ENCODE measurements around the gene PSTPIP2. TPM values are rescaled to one million over a fixed set of nuclear protein-coding genes. Genes with fewer than 3 reads are reported as not detected.
A peak's percentile ranks its signal among the peaks of the same experiment; 100 is the strongest.
"Not testable (repeated sequence)": the region's sequence is repeated elsewhere in the genome, so short reads cannot be mapped to it uniquely, and the experiment has no call there.

The PSTPIP2 gene
- total and polyA plus RNA-seq, 7 donors: 0.48 to 18.8 (median 7.0) TPM

DNA sequence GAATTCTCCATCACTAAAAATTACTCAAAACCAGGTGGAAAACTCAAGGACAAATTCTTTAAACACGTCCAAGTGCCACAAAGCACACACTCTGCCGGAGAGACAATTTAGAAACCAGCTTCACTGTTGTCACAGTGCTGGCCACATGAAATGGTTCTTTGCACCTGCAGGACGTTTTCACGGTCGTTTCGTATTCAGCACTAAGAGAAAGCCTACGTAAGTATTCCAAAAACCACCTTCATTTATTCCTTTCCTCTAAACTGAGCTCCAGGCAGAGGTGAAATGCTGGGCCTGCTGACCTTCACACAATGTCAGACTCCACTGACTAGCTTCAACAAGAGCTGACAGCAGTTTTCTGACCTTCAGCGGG is 25.4 kb upstream of the PSTPIP2 start:
- peaks cover 38% of the 10 kb centered on the region for H3K4me1 ChIP-seq
- no peak for DNase-seq
- H3K9me3 ChIP-seq: no peaks in the 10 kb centered on the region
- H3K4me3 ChIP-seq: peak overlapping the region; percentile 90
- no peak for TF ChIP-seq CTCF (IDR thresholded peaks at IDR 0.05)
- H3K36me3 ChIP-seq (ENCODE audit: insufficient read depth in 1 of 2, low read depth in 1 of 2): peaks cover 0 to 26% of the 10 kb centered on the region in 2 donors
- intact Hi-C loops (cut with DNase I): no loop called here
- H3K27ac ChIP-seq: peak overlapping the region; percentile 91
- 0 to 1% (median 1%) methylated on average over 8 of the region's 8 CpGs for WGBS, 3 donors
- no peaks in the 10 kb centered on the region for H3K27me3 ChIP-seq (ENCODE audit: insufficient read depth in 3 of 3, low read length in 2 of 3)
- peak in 3 of 4 donors; percentile 5 to 30 (median 6) for ATAC-seq

DNA sequence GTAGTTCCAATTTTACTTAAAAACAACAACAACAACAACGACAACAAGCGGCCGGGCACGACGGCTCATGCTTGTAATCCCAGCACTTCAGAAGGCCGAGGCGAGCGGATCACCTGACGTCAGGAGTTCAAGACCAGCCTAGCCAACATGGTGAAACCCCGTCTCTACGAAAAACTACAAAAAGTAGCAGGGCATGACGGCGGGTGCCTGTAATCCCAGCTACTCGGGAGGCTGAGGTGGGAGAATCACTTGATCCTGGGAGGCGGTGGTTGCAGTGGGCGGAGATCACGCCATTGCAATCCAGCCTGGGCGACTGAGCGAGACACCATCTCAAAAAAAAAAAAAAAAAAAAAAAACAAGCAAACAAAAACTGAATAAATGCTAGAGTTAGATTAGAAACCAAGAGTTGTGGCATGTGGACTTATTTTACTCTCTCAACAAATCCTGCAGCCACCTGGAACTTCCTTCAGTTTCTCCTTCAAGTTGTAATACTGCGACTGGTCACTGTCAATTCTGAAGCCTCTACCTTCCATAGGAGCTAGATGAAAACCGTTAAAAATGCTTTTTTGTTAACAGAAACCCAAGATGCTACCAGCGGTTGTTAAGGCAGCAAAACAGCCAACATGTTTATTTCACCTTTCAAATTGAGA is 24.7 kb upstream of the PSTPIP2 start:
- peak in 1 of 4 donors; percentile 41 for ATAC-seq
- no peaks in the 10 kb centered on the region for H3K9me3 ChIP-seq
- peaks cover 0 to 32% of the 10 kb centered on the region in 2 donors for H3K36me3 ChIP-seq (ENCODE audit: insufficient read depth in 1 of 2, low read depth in 1 of 2)
- no peak for TF ChIP-seq CTCF (IDR thresholded peaks at IDR 0.05)
- WGBS, 3 donors: 18 to 27% (median 20%) methylated on average over 22 of the region's 22 CpGs
- H3K4me3 ChIP-seq: peak overlapping the region; percentile 90
- intact Hi-C loops (cut with DNase I): no loop called here
- H3K27me3 ChIP-seq (ENCODE audit: insufficient read depth in 3 of 3, low read length in 2 of 3): no peaks in the 10 kb centered on the region
- H3K4me1 ChIP-seq: peaks cover 44% of the 10 kb centered on the region
- H3K27ac ChIP-seq: peak overlapping the region; percentile 91
- DNase-seq: no peak

- H3K36me3 ChIP-seq (ENCODE audit: insufficient read depth in 1 of 2, low read depth in 1 of 2): peaks cover 4 to 45% of the 10 kb centered on the region in 2 donors
- 78 to 91% (median 83%) methylated on average over 10 of the region's 10 CpGs for WGBS, 3 donors
- H3K9me3 ChIP-seq: no peaks in the 10 kb centered on the region
- no peak for ATAC-seq
- intact Hi-C loops (cut with DNase I): no loop called here
- peak overlapping the region; percentile 91 for H3K27ac ChIP-seq
- no peaks in the 10 kb centered on the region for H3K27me3 ChIP-seq (ENCODE audit: insufficient read depth in 3 of 3, low read length in 2 of 3)
- DNase-seq: no peak
- TF ChIP-seq CTCF (IDR thresholded peaks at IDR 0.05): no peak
- peak overlapping the region; percentile 90 for H3K4me3 ChIP-seq
- H3K4me1 ChIP-seq: peaks cover 55% of the 10 kb centered on the region
Measured at GRCh38 chr18:46095532-46095931, 23.5 kb upstream of the PSTPIP2 start.

- Histone ChIP-seq H3K4me1 (peaks cover 25% of the 10 kb centered on the region), H3K36me3 (ENCODE audit: insufficient read depth in 1 of 2, low read depth in 1 of 2) (peaks cover 19 to 100% of the 10 kb centered on the region in 2 donors)
- H3K27ac ChIP-seq; DNase-seq; intact Hi-C loops (cut with DNase I); H3K27me3 ChIP-seq (ENCODE audit: insufficient read depth in 3 of 3, low read length in 2 of 3); H3K9me3 ChIP-seq; ATAC-seq; H3K4me3 ChIP-seq: not testable (repeated sequence)
- WGBS, 3 donors: 73 to 88% (median 82%) methylated on average over 8 of the region's 8 CpGs
Measured at GRCh38 chr18:46088501-46088900, 16.4 kb upstream of the PSTPIP2 start.

- no peaks in the 10 kb centered on the region for H3K9me3 ChIP-seq
- 59 to 82% (median 65%) methylated on average over 2 of the region's 2 CpGs for WGBS, 3 donors
- intact Hi-C loops (cut with DNase I): no loop called here
- no peaks in the 10 kb centered on the region for H3K27me3 ChIP-seq (ENCODE audit: insufficient read depth in 3 of 3, low read length in 2 of 3)
- ATAC-seq: no peak
- no peak overlapping the region for H3K4me3 ChIP-seq
- H3K4me1 ChIP-seq: no peaks in the 10 kb centered on the region
- no peak for DNase-seq
- H3K27ac ChIP-seq: peak overlapping the region; percentile 10
- no peak for TF ChIP-seq CTCF (IDR thresholded peaks at IDR 0.05)
- H3K36me3 ChIP-seq (ENCODE audit: insufficient read depth in 1 of 2, low read depth in 1 of 2): peaks cover 21 to 100% of the 10 kb centered on the region in 2 donors
Measured at GRCh38 chr18:46084431-46084830, 12.4 kb upstream of the PSTPIP2 start.

All from psoas muscle (tissue), 8 donors.